GM12864 (cell line): Measurements from ENCODE around the gene SFXN3.

Experiments used
- DNase-seq: peaks from one replicate; pipeline ENCODE4 v3.0.0-alpha.2; 2011; ENCODE audit warnings: low read depth
- H3K4me3 ChIP-seq: 2 replicates; pipeline ENCODE4 v1.5.1; 2011; ENCODE audit warnings: mild to moderate bottlenecking, low read depth, low read length, control low read depth
- TF ChIP-seq, protein P1 (sequence below): IDR thresholded peaks from 2 replicates; pipeline ENCODE4 v1.5.1; 2011; ENCODE audit warnings: low read depth, mild to moderate bottlenecking, moderate library complexity, low read length, control low read depth, inconsistent platforms; ENCODE audit errors: missing control alignments

SFXN3 gene

GRCh38 chr10:101071267-101071884 is 40.3 kb downstream of the SFXN3 start:
- H3K4me3 ChIP-seq: no peak overlapping the region
- DNase-seq: no peak
- TF ChIP-seq, protein P1, sequence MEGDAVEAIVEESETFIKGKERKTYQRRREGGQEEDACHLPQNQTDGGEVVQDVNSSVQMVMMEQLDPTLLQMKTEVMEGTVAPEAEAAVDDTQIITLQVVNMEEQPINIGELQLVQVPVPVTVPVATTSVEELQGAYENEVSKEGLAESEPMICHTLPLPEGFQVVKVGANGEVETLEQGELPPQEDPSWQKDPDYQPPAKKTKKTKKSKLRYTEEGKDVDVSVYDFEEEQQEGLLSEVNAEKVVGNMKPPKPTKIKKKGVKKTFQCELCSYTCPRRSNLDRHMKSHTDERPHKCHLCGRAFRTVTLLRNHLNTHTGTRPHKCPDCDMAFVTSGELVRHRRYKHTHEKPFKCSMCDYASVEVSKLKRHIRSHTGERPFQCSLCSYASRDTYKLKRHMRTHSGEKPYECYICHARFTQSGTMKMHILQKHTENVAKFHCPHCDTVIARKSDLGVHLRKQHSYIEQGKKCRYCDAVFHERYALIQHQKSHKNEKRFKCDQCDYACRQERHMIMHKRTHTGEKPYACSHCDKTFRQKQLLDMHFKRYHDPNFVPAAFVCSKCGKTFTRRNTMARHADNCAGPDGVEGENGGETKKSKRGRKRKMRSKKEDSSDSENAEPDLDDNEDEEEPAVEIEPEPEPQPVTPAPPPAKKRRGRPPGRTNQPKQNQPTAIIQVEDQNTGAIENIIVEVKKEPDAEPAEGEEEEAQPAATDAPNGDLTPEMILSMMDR: no peak

GRCh38 chr10:101071885-101072433 is 40.9 kb downstream of the SFXN3 start:
- no peak for DNase-seq
- no peak overlapping the region for H3K4me3 ChIP-seq
- TF ChIP-seq, protein P1: no peak

DNA sequence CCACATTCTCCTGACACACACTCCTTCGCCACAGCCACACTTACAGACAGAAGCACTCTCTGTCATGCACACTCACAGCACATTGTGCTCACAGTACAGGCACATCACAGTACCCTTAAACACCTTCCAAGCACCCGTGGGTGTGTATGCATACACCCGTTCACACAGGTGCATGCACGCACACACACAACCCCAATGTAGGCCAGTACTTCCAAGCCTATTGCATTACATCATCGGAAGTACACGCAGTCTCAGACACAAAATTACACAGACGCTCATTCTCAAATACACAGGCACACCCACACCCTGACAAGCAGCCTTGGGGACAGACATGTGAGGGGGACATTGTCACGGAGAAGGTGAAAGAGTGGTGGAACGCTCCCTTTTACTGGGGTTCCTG is 41.9 kb downstream of the SFXN3 start:
- TF ChIP-seq, protein P1: no peak
- no peak for DNase-seq

DNA sequence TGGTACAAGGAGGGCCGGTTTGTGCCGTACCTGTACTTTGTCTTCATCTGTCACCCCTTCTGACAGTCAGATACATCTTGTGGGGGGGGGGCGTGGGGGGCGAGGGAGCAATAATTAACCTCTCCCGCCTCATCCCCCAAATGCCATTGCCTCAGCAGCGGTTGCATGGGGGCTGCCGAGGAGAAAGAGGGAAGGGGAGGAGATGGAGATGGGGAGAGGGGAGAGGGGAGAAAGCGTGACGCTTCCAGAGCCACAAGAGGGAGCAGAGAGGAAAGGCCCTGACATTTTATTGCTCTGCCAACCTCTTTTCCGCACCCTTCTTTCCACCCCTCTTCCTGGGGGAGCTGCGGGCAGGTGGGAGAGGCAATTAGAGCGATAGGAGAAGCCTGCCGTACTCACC is 42.6 kb downstream of the SFXN3 start:
- TF ChIP-seq, protein P1: no peak
- no peak overlapping the region for H3K4me3 ChIP-seq
- DNase-seq: no peak

More for the DNA sequence above, 41.9 kb downstream of the SFXN3 start:
- H3K4me3 ChIP-seq: no peak overlapping the region

GRCh38 chr10:101075775-101076174 is 44.7 kb downstream of the SFXN3 start:
- TF ChIP-seq, protein P1: no peak
- H3K4me3 ChIP-seq: no peak overlapping the region
- DNase-seq: no peak

GRCh38 chr10:101076630-101077029 is 45.6 kb downstream of the SFXN3 start:
- H3K4me3 ChIP-seq: no peak overlapping the region
- TF ChIP-seq, protein P1: no peak
- DNase-seq: no peak

DNA sequence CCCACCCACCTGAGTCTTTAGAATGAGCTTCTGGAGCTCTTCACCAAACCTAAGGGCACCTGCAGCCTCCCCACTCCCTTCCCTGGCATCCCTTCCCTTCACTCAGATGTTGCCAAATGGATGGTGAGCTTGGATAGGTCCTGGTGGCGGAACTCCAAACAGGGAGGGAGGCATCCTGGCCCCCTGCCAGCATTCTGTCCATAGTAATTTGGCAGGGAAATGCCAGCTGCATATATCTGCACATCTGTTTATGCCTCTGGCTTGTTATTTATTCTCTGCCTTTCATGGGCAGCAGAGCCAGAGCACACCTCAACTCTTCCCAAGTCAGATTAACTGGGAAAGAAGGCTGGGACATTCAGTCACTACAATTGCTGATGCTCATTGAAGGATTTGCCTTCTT is 48.8 kb downstream of the SFXN3 start:
- no peak for DNase-seq
- H3K4me3 ChIP-seq: no peak overlapping the region
- TF ChIP-seq, protein P1: no peak
